ENCODE measurements around the gene KRT5. TPM values are rescaled to one million over a fixed set of nuclear protein-coding genes. Genes with fewer than 3 reads are reported as not detected.

KRT5 gene
- total and polyA plus RNA-seq, 2 donors (not counting 3 experiments of a cell fraction or from before 2014, with no cell fraction given) = 0.32 to 0.86 TPM

DNA sequence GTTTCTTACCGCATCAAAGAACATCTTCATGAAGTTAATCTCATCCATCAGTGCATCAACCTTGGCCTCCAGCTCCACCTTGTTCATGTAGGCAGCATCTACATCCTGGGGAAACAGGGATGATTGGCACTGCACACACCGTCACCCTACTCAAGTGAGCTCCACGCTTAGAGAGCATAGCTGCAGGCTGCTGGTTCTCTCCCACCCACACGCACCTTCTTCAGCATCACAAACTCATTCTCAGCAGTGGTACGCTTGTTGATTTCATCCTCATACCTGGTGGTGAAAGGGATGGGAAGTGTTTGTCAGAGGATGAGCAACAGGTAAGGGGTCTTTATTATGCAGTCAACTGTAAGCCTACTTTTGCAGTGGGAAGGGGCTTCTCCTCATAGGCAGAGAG lies 2.3 kb downstream of the KRT5 start:
- dilution Hi-C loops (cut with MboI; ENCODE audit: extremely low pct_ligation_motif_present, low sequenced_read_pairs) (no loop called here), intact Hi-C loops (cut with micrococcal nuclease) (no loop called here)
- no peaks in the 10 kb centered on the region for H3K36me3 ChIP-seq (ENCODE audit: control insufficient read depth in 2 of 2, extremely low read depth in 1 of 2, insufficient read depth in 2 of 2, low read length in 2 of 2)
- no peaks in the 10 kb centered on the region for H3K79me2 ChIP-seq (ENCODE audit: control insufficient read depth, insufficient read depth, low read length)
- H3K9me3 ChIP-seq (replicated peaks; ENCODE audit: control insufficient read depth, insufficient read depth, low read length) = no peaks in the 10 kb centered on the region
- H2AFZ ChIP-seq (ENCODE audit: low read depth, low read length) = no peak overlapping the region
- no peak for DNase-seq (ENCODE audit: low read depth, low spot score)
- no peak overlapping the region for H3K9ac ChIP-seq (replicated peaks; ENCODE audit: extremely low read depth, insufficient read depth, low read length)
- no peak overlapping the region for H3K4me3 ChIP-seq (replicated peaks in 1 of 3; ENCODE audit: insufficient read depth in 1 of 3, low read depth in 1 of 3, low read length in 3 of 3)
- FAIRE-seq = no peak
- no TSS peak for BruUV-seq (replicated peaks)
- ChIA-PET POLR2A (no interaction called here), CTCF (no interaction called here)
- no peaks in the 10 kb centered on the region for H3K4me1 ChIP-seq (ENCODE audit: control insufficient read depth, extremely low read depth, insufficient read depth, low read length)
- no peaks in the 10 kb centered on the region for H4K20me1 ChIP-seq (replicated peaks; ENCODE audit: control insufficient read depth, extremely low read depth, insufficient read depth, low read length)
- no peak overlapping the region for H3K27ac ChIP-seq (ENCODE audit: insufficient read depth, low read depth, low read length)
- H3K4me2 ChIP-seq (ENCODE audit: insufficient read depth, low read length) = no peak overlapping the region
- no peaks in the 10 kb centered on the region for H3K9me1 ChIP-seq (replicated peaks; ENCODE audit: control insufficient read depth, extremely low read depth, insufficient read depth, low read length)
- no peaks in the 10 kb centered on the region for H3K27me3 ChIP-seq (ENCODE audit: control insufficient read depth in 2 of 2, insufficient read depth in 2 of 2, low read length in 2 of 2)
- no peak for TF ChIP-seq MYC (IDR thresholded peaks at IDR 0.05; ENCODE audit: low read depth, low read length)
- no peak for TF ChIP-seq JUN (IDR thresholded peaks at IDR 0.05; ENCODE audit: borderline replicate concordance, insufficient read depth, insufficient read length, low read depth)
- TF ChIP-seq, protein P1, sequence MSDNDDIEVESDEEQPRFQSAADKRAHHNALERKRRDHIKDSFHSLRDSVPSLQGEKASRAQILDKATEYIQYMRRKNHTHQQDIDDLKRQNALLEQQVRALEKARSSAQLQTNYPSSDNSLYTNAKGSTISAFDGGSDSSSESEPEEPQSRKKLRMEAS (IDR thresholded peaks at IDR 0.05; ENCODE audit: insufficient read depth, insufficient read length) = no peak
- TF ChIP-seq POLR2AphosphoS5 (IDR thresholded peaks at IDR 0.05; ENCODE audit: insufficient read depth, low read depth, low read length) = no peak
- TF ChIP-seq, protein P2, sequence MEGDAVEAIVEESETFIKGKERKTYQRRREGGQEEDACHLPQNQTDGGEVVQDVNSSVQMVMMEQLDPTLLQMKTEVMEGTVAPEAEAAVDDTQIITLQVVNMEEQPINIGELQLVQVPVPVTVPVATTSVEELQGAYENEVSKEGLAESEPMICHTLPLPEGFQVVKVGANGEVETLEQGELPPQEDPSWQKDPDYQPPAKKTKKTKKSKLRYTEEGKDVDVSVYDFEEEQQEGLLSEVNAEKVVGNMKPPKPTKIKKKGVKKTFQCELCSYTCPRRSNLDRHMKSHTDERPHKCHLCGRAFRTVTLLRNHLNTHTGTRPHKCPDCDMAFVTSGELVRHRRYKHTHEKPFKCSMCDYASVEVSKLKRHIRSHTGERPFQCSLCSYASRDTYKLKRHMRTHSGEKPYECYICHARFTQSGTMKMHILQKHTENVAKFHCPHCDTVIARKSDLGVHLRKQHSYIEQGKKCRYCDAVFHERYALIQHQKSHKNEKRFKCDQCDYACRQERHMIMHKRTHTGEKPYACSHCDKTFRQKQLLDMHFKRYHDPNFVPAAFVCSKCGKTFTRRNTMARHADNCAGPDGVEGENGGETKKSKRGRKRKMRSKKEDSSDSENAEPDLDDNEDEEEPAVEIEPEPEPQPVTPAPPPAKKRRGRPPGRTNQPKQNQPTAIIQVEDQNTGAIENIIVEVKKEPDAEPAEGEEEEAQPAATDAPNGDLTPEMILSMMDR (IDR thresholded peaks at IDR 0.05; ENCODE audit: extremely low read depth in 1 of 2, insufficient read depth in 1 of 2, low read depth in 1 of 2, low read length in 2 of 2) = no peak
